Medulla oblongata (tissue), 1 donor: Measurements from ENCODE around the gene UBXN10.

Experiments used
- DNase-seq: peaks from one replicate; pipeline ENCODE4 v3.0.0-alpha.2; 2015; ENCODE audit errors: extremely low spot score

UBXN10 gene

DNA sequence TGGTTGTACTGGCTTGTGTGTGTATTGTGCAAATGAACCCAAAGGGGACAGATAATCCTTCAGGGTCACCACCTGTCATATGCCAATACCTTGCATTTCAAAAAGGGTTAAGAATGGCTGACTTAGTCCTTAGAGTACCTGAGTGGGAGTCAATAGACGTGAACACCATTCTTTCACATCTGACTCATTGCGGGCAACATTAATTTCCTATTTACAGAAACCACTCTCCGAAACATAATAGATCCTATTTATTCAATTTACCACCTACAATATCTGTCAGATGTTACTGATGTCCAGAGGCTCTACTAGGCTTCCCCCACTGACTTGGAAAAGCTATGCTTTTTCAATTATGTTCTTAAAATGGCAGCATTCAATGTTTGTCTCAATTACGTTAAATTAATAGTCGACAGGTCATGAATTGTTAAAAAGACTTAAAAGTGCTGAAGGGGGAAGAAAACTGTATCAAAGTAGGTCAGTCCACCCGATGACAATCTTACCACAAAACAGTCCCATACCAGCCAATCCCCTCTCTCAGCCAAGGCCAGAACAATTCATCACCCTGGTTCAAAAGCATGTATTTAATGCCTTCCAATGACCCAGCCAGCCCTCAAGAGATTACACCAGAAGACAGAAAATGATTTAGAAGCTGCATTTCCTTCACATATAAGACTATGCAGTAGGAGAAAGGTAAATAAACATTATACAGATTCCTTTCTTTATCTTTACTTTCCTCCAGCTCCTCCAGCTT, 49.1 kb downstream of the UBXN10 start:
- DNase-seq: no peak

- DNase-seq: no peak
Observed at GRCh38 chr1:20237646-20238045, 51.8 kb downstream of the UBXN10 start.

DNA sequence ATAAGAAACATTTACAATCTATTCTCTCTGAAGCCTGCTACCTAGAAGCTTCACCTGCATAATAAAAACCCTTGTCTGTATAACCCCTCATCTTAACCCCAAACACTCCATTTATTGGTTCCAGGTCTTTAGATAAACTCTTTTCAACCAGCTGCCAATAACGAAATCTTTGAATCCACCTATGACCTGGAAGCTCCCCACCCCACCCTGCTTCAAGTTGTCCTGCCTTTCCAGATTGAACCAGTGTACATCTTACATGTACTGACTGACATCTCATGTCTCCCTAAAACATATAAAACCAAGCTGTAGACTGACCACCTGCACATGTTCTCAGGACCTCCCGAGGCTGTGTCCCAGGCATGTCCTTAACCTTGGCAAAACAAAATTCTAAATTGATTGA, 54.1 kb downstream of the UBXN10 start:
- DNase-seq: no peak

GRCh38 chr1:20242890-20243479, 57.1 kb downstream of the UBXN10 start:
- no peak for DNase-seq
